ENCODE results near the gene RNF135.
"Not testable (repeated sequence)": the region's sequence is repeated elsewhere in the genome, so short reads cannot be mapped to it uniquely, and the experiment has no call there.

Gene RNF135

GRCh38 chr17:31035611-31036010 lies 64.8 kb downstream of the RNF135 start:
- DNase-seq; in situ Hi-C loops (cut with HindIII; ENCODE audit: low pct_ligation_motif_present, low pct_unique_long_range_greater_than_20kb, low sequenced_read_pairs): not testable (repeated sequence)

GRCh38 chr17:31040837-31041236 lies 70.0 kb downstream of the RNF135 start:
- DNase-seq; in situ Hi-C loops (cut with HindIII; ENCODE audit: low pct_ligation_motif_present, low pct_unique_long_range_greater_than_20kb, low sequenced_read_pairs): not testable (repeated sequence)

GRCh38 chr17:31042378-31042777 lies 71.5 kb downstream of the RNF135 start:
- in situ Hi-C loops (cut with HindIII; ENCODE audit: low pct_ligation_motif_present, low pct_unique_long_range_greater_than_20kb, low sequenced_read_pairs); DNase-seq: not testable (repeated sequence)

- in situ Hi-C loops (cut with HindIII; ENCODE audit: low pct_ligation_motif_present, low pct_unique_long_range_greater_than_20kb, low sequenced_read_pairs); DNase-seq: not testable (repeated sequence)
Measured at GRCh38 chr17:31046856-31047425, 76.1 kb downstream of the RNF135 start.

- in situ Hi-C loops (cut with HindIII; ENCODE audit: low pct_ligation_motif_present, low pct_unique_long_range_greater_than_20kb, low sequenced_read_pairs), result no loop called here
- no peak for DNase-seq
Measured at GRCh38 chr17:31048142-31048541, 77.3 kb downstream of the RNF135 start.

GRCh38 chr17:31048780-31049179 lies 77.9 kb downstream of the RNF135 start:
- in situ Hi-C loops (cut with HindIII; ENCODE audit: low pct_ligation_motif_present, low pct_unique_long_range_greater_than_20kb, low sequenced_read_pairs), result no loop called here
- DNase-seq, result no peak

Data from ACHN (cell line).